PFSK-1 (cell line): Measurements from ENCODE around the gene LSP1.

Source experiments
- FOXP2 ChIP-seq: optimal IDR thresholded peaks from 2 replicates; pipeline ENCODE3; 2011; ENCODE audit warnings: borderline replicate concordance, control low read depth, inconsistent platforms; ENCODE audit not compliant: insufficient read depth; ENCODE audit errors: extremely low read length, extremely low read depth
- POLR2AphosphoS5 ChIP-seq: IDR thresholded peaks from 2 replicates; pipeline ENCODE4 v1.6.1; 2012; ENCODE audit warnings: low read depth, mild to moderate bottlenecking, control low read depth, low read length, moderate library complexity
- REST ChIP-seq, 2 experiments: IDR thresholded peaks; 2 replicates each; pipeline versions ENCODE4 v1.6.1 to v1.8.0; 2011 to 2012; ENCODE audit warnings: low read depth in 2 of 2, low read length in 2 of 2, control low read depth in 1 of 2, inconsistent platforms in 1 of 2, mild to moderate bottlenecking in 1 of 2, moderate library complexity in 1 of 2; ENCODE audit not compliant: insufficient read depth in 1 of 2
- SIN3A ChIP-seq: IDR thresholded peaks from 2 replicates; pipeline ENCODE4 v1.6.1; 2012; ENCODE audit warnings: mild to moderate bottlenecking, low read length, moderate library complexity, borderline replicate concordance; ENCODE audit not compliant: insufficient read depth
- TAF1 ChIP-seq: IDR thresholded peaks from 2 replicates; pipeline ENCODE4 v1.6.1; 2012; ENCODE audit warnings: low read length, control low read depth, borderline replicate concordance; ENCODE audit not compliant: insufficient read depth

Gene LSP1

GRCh38 chr11:1839924-1840779 is 12.7 kb upstream of the LSP1 start:
- TF ChIP-seq POLR2AphosphoS5: no peak
- no peak for TF ChIP-seq TAF1
- no peak for TF ChIP-seq REST (IDR thresholded peaks at IDR 0.05; ENCODE audit: insufficient read depth in 1 of 2, low read depth in 2 of 2, low read length in 2 of 2)
- TF ChIP-seq SIN3A: no peak
- TF ChIP-seq FOXP2: no peak

GRCh38 chr11:1840780-1841480 is 12.0 kb upstream of the LSP1 start:
- TF ChIP-seq FOXP2: no peak
- TF ChIP-seq POLR2AphosphoS5: no peak
- no peak for TF ChIP-seq REST (IDR thresholded peaks at IDR 0.05; ENCODE audit: insufficient read depth in 1 of 2, low read depth in 2 of 2, low read length in 2 of 2)
- no peak for TF ChIP-seq TAF1
- TF ChIP-seq SIN3A: no peak

GRCh38 chr11:1841511-1842148 is 11.3 kb upstream of the LSP1 start:
- no peak for TF ChIP-seq SIN3A
- no peak for TF ChIP-seq FOXP2
- TF ChIP-seq REST (IDR thresholded peaks at IDR 0.05; ENCODE audit: insufficient read depth in 1 of 2, low read depth in 2 of 2, low read length in 2 of 2): no peak
- no peak for TF ChIP-seq POLR2AphosphoS5
- TF ChIP-seq TAF1: no peak

DNA sequence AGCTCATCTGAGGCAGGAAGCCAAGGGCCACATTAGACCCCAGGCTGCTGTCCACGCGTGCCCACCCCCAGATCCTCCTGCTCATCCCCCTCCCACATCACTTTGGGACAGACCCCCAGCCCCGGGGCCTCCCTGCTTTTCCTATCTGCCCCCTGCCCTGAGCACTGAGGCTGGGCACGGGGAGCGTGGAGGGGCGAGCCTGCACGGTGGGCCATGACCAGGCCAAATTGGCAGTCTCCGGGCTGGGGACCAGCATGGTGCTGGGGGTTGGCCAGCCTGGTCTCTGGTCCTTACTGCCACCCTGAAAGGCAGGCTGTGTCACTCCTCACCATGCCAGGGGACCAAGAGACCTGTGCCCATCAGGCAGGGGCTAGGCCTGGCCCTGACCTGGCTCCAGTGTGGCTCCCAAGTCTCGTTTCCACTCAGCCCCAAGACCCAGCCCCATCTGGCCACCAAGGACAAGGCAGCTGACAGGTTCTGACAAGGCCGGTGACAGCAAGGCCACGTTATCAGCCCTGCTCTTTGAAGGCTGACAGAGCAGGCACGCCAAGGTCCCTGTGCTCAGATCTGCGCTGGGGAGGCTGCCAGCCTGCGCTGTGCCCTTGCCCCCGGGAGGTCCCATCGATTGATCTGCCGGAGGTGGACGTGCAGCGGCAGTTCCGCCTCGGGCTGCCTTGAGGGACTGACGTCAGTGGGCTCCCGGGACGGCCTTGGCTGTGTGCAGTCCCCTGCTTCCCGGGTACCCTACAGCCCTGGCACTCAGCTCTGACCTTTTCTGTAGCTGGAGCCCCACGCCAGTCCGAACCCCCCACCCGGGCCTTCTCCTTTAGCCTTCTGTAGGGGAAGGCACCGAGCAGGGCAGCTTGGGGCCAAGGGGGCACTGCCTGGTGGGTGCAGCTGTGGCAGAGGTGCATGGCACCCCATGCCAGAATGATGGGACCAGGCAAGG is 10.5 kb upstream of the LSP1 start:
- TF ChIP-seq FOXP2: no peak
- TF ChIP-seq SIN3A: no peak
- no peak for TF ChIP-seq TAF1
- TF ChIP-seq POLR2AphosphoS5: no peak
- no peak for TF ChIP-seq REST (IDR thresholded peaks at IDR 0.05; ENCODE audit: insufficient read depth in 1 of 2, low read depth in 2 of 2, low read length in 2 of 2)
